Lung (tissue), 12 donors: Measurements from ENCODE around the gene THRB. TPM values are rescaled to one million over a fixed set of nuclear protein-coding genes. Genes with fewer than 3 reads are reported as not detected.

ENCODE experiments used
- ATAC-seq: fragments of 200-7000 bp; cut with Tn5 transposase; one replicate; pipeline ENCODE4 v1.9.1; 2020; ENCODE audit warnings: moderate number of reproducible peaks; ENCODE audit not compliant: insufficient read depth, low FRiP score
- DNase-seq, 3 donors: peaks; one replicate each; pipeline ENCODE4 v3.0.0-alpha.2; 2013 to 2017
- H3K27ac ChIP-seq, 2 donors: one replicate each; pipeline ENCODE4 v1.5.1; 2013; ENCODE audit warnings: mild to moderate bottlenecking in 2 of 2, moderate library complexity in 2 of 2, control low read depth in 1 of 2, inconsistent platforms in 1 of 2, low read depth in 1 of 2, low read length in 1 of 2
- H3K27me3 ChIP-seq, 3 donors: one replicate each; pipeline ENCODE4 v1.5.1; 2013; ENCODE audit warnings: low read length in 2 of 3; ENCODE audit not compliant: control insufficient read depth in 3 of 3, insufficient read depth in 3 of 3
- H3K36me3 ChIP-seq, 4 donors: one replicate each; pipeline ENCODE4 v1.5.1; 2013; ENCODE audit warnings: low read length in 4 of 4, mild to moderate bottlenecking in 1 of 4, moderate library complexity in 1 of 4; ENCODE audit not compliant: control insufficient read depth in 4 of 4, insufficient read depth in 4 of 4
- H3K4me1 ChIP-seq, 5 donors: one replicate each; pipeline ENCODE4 v1.5.1; 2013; ENCODE audit warnings: low read length in 5 of 5, mild to moderate bottlenecking in 2 of 5, moderate library complexity in 1 of 5; ENCODE audit not compliant: control insufficient read depth in 5 of 5, insufficient read depth in 5 of 5
- H3K4me3 ChIP-seq: one replicate; pipeline ENCODE4 v1.5.1; 2013; ENCODE audit warnings: mild to moderate bottlenecking, control low read depth, moderate library complexity
- H3K9ac ChIP-seq, 2 donors: one replicate each; pipeline ENCODE4 v1.5.1; 2013; ENCODE audit warnings: low read length in 2 of 2, control low read depth in 1 of 2; ENCODE audit not compliant: insufficient read depth in 1 of 2
- H3K9me3 ChIP-seq, 4 donors: one replicate each; pipeline ENCODE4 v1.5.1; 2013; ENCODE audit warnings: low read length in 3 of 4, mild to moderate bottlenecking in 1 of 4, moderate library complexity in 1 of 4; ENCODE audit not compliant: control insufficient read depth in 4 of 4, insufficient read depth in 3 of 4
- CTCF ChIP-seq: IDR thresholded peaks from 2 replicates; pipeline ENCODE4 v1.5.1; 2012; ENCODE audit warnings: mild to moderate bottlenecking; ENCODE audit errors: control extremely low read depth, extremely low read depth
- WGBS, 2 donors: extraction: QIAGEN DNeasy Blood & Tissue Kit; methylation state at CpG; one replicate each; pipeline ENCODE4 v1.1.7; 2013; 5-methylcytosine and 5-hydroxymethylcytosine counted together
- polyA plus RNA-seq, 2 donors: library from polyadenylated mRNA; stranded (reverse); fragments of 200-250 nt; gene quantifications; one replicate each; pipeline ENCODE4 v1.2.1, GENCODE V29; 2013
- total RNA-seq, 2 donors: library from RNA; depleted of rRNA in 1 of 2; stranded (reverse); fragments of >200 nt in 1 of 2; gene quantifications; one replicate each; pipeline ENCODE4 v1.2.1, GENCODE V29; 2014 to 2021
- donor health status: control.
- donor health status: control.
- donor health status: Bipolar disorder and iron deficiency.
- donor health status: healthy.
- donor health status: DM: yes; HTN: yes; CAD: no.

The THRB gene
- total and polyA plus RNA-seq, 4 donors = 2.1 to 23.5 (median 6.1) TPM

GRCh38 chr3:24137334-24137733 is 357.3 kb downstream of the THRB start:
- DNase-seq (no peak), ATAC-seq (no peak)
- peaks cover 0 to 9% (median 7%) of the 10 kb centered on the region in 5 donors for H3K4me1 ChIP-seq
- WGBS, 2 donors = 89 to 92% methylated on average over 3 of the region's 3 CpGs
- H3K27ac ChIP-seq = no peak overlapping the region
- no peak for TF ChIP-seq CTCF
- H3K27me3 ChIP-seq = no peaks in the 10 kb centered on the region
- no peak overlapping the region for H3K9ac ChIP-seq
- peaks cover 0 to 11% (median 8%) of the 10 kb centered on the region in 4 donors for H3K36me3 ChIP-seq
- no peaks in the 10 kb centered on the region for H3K9me3 ChIP-seq
- H3K4me3 ChIP-seq = no peak overlapping the region

GRCh38 chr3:24136624-24137310 is 357.9 kb downstream of the THRB start:
- Histone ChIP-seq H3K27me3 (no peaks in the 10 kb centered on the region), H3K4me3 (no peak overlapping the region), H3K4me1 (peaks cover 0 to 9% (median 7%) of the 10 kb centered on the region in 5 donors), H3K9ac (no peak overlapping the region), H3K27ac (no peak overlapping the region), H3K9me3 (no peaks in the 10 kb centered on the region), H3K36me3 (peaks cover 0 to 12% (median 7%) of the 10 kb centered on the region in 4 donors)
- TF ChIP-seq CTCF = no peak
- ATAC-seq (no peak), DNase-seq (no peak)

- no peak overlapping the region for H3K9ac ChIP-seq
- H3K27me3 ChIP-seq = no peaks in the 10 kb centered on the region
- WGBS, 2 donors = 55 to 57% methylated on average over 2 of the region's 2 CpGs
- H3K36me3 ChIP-seq = peaks cover 0 to 12% (median 8%) of the 10 kb centered on the region in 4 donors
- ATAC-seq (no peak), DNase-seq (no peak)
- H3K27ac ChIP-seq = no peak overlapping the region
- H3K4me3 ChIP-seq = no peak overlapping the region
- no peaks in the 10 kb centered on the region for H3K9me3 ChIP-seq
- H3K4me1 ChIP-seq = peaks cover 0 to 9% (median 7%) of the 10 kb centered on the region in 5 donors
- no peak for TF ChIP-seq CTCF
Measured at GRCh38 chr3:24135280-24135679, 359.4 kb downstream of the THRB start.

- no peaks in the 10 kb centered on the region for H3K27me3 ChIP-seq
- H3K27ac ChIP-seq = no peak overlapping the region
- no peak overlapping the region for H3K4me3 ChIP-seq
- no peak overlapping the region for H3K9ac ChIP-seq
- DNase-seq (no peak), ATAC-seq (no peak)
- H3K36me3 ChIP-seq = peaks cover 0 to 12% (median 8%) of the 10 kb centered on the region in 4 donors
- H3K9me3 ChIP-seq = no peaks in the 10 kb centered on the region
- TF ChIP-seq CTCF = no peak
- WGBS, 2 donors = 76 to 81% methylated on average over 2 of the region's 2 CpGs
- H3K4me1 ChIP-seq = peaks cover 7 to 22% (median 9%) of the 10 kb centered on the region in 5 donors
Measured at GRCh38 chr3:24133942-24134341, 360.7 kb downstream of the THRB start.
